HFFc6 (cell line): ENCODE results near the gene NUP85. TPM values are rescaled to one million over a fixed set of nuclear protein-coding genes. Genes with fewer than 3 reads are reported as not detected.

Experiments
- DNase-seq: peaks from one replicate; pipeline ENCODE4 v3.0.0-alpha.2; 2018
- H3K27ac Mint-ChIP-seq: 2 replicates; pipeline ENCODE4 v1.8.0; 2020; ENCODE audit warnings: mild to moderate bottlenecking, mixed read lengths
- H3K27me3 Mint-ChIP-seq: 2 replicates; pipeline ENCODE4 v1.8.0; 2021; ENCODE audit warnings: mild to moderate bottlenecking, moderate library complexity, mixed read lengths; ENCODE audit not compliant: insufficient read depth
- H3K36me3 Mint-ChIP-seq: 2 replicates; pipeline ENCODE4 v1.8.0; 2021; ENCODE audit warnings: low read depth, mixed read lengths
- H3K4me1 Mint-ChIP-seq: 2 replicates; pipeline ENCODE4 v1.8.0; 2020; ENCODE audit warnings: low read depth, mixed read lengths
- H3K4me3 Mint-ChIP-seq: 2 replicates; pipeline ENCODE4 v1.8.0; 2020; ENCODE audit warnings: mild to moderate bottlenecking, moderate library complexity, mixed read lengths
- H3K9me3 Mint-ChIP-seq: 2 replicates; pipeline ENCODE4 v1.8.0; 2020; ENCODE audit warnings: mild to moderate bottlenecking, mixed read lengths
- total RNA-seq, 6 experiments: library from RNA; stranded (reverse); fragmentation: NEBNext Ultra II Directional; extraction: Animal tissue kit (Norgen Biotek cat#: 25700); gene quantifications; 2 replicates in 1 of 6; 3 replicates in 5 of 6; pipeline ENCODE4 v1.2.3, GENCODE V29; 2021
- TF ChIP-seq, protein P1 (sequence below): fragments of 200-600 bp; sonication (generic); IDR thresholded peaks from 2 replicates; pipeline ENCODE4 v1.5.0; 2021; ENCODE audit warnings: antibody characterized with exemption, mild to moderate bottlenecking

Gene NUP85
- total RNA-seq, 6 experiments from 2014 or later, result 38.0 to 47.8 (median 43.1) TPM

- H3K27me3 Mint-ChIP-seq, result peaks cover 2% of the 10 kb centered on the region
- H3K36me3 Mint-ChIP-seq, result peaks cover 13% of the 10 kb centered on the region
- H3K27ac Mint-ChIP-seq, result no peak overlapping the region
- TF ChIP-seq, protein P1, sequence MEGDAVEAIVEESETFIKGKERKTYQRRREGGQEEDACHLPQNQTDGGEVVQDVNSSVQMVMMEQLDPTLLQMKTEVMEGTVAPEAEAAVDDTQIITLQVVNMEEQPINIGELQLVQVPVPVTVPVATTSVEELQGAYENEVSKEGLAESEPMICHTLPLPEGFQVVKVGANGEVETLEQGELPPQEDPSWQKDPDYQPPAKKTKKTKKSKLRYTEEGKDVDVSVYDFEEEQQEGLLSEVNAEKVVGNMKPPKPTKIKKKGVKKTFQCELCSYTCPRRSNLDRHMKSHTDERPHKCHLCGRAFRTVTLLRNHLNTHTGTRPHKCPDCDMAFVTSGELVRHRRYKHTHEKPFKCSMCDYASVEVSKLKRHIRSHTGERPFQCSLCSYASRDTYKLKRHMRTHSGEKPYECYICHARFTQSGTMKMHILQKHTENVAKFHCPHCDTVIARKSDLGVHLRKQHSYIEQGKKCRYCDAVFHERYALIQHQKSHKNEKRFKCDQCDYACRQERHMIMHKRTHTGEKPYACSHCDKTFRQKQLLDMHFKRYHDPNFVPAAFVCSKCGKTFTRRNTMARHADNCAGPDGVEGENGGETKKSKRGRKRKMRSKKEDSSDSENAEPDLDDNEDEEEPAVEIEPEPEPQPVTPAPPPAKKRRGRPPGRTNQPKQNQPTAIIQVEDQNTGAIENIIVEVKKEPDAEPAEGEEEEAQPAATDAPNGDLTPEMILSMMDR, result no peak
- H3K4me3 Mint-ChIP-seq, result no peak overlapping the region
- H3K4me1 Mint-ChIP-seq, result peaks cover 16% of the 10 kb centered on the region
- no peak for DNase-seq
- H3K9me3 Mint-ChIP-seq, result no peaks in the 10 kb centered on the region
Observed at GRCh38 chr17:75244133-75244866, 38.8 kb downstream of the NUP85 start.

DNA sequence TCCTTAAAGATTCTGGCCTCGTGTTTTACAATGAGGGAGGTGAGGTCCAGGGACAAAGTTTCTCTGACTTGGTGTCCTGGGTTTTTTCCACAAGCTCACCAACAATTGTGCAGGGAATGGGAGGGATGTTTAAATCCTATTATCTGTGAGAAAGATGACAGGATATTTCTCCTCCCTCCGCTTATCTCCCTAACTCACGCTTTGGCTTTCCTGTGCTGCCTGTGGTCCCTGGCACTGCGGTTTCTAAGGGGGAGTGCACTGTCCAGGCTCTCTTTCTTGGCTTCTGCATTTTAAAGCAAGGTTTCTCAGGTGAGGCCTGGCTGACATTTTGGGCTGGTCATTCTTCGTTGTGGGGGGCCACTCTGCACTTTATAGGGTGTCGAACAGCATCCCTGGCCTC is 39.5 kb downstream of the NUP85 start:
- no peak for DNase-seq
- Mint-ChIP-seq H3K36me3 (peaks cover 13% of the 10 kb centered on the region), H3K4me3 (no peak overlapping the region), H3K27me3 (peaks cover 2% of the 10 kb centered on the region), H3K27ac (no peak overlapping the region), H3K9me3 (no peaks in the 10 kb centered on the region), H3K4me1 (peaks cover 22% of the 10 kb centered on the region)
- TF ChIP-seq, protein P1, result no peak

DNA sequence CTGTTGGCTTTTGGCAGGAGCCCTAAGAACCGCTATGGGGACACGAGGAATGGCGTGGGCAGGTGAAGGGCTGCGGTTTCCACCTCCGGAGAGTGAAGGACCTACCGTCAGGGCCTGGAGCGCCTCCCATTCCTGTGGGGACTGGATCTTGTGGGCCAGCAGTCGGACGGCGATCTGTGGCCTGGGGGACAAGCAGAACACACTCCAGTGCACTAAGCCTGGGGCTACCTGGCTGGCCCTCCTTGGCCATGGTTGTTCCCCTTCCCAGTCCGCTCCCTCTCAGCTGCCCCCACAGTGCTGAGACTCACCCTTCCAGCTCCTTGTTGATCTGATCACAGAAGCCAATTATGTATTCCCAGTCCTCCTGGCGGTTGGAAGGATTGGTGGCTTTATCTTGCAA is 40.9 kb downstream of the NUP85 start:
- no peaks in the 10 kb centered on the region; the same call in 1 of the 2 replicates for H3K27me3 Mint-ChIP-seq
- H3K9me3 Mint-ChIP-seq, result no peaks in the 10 kb centered on the region
- H3K4me1 Mint-ChIP-seq, result peaks cover 25% of the 10 kb centered on the region
- TF ChIP-seq, protein P1, result no peak
- H3K36me3 Mint-ChIP-seq, result peaks cover 13% of the 10 kb centered on the region
- no peak overlapping the region for H3K4me3 Mint-ChIP-seq
- no peak for DNase-seq
- H3K27ac Mint-ChIP-seq, result no peak overlapping the region

DNA sequence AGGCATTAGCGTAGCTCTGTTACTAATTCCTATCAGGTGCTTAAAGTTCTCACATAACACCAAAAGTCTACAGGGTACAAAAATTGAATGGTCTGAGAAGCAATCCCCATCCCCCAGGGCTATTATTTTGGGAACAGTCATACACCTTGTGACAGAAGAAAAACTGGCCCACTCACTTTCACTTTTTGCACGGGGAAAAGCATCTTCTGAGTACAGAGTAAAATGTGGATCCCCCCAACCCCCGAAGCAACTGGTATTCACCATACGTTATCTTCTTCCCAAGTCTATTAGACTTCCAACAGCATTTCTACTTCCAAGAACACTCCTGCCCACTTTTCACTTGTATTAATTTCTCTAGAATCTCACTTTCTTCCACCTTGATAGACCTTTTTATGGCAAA is 44.1 kb downstream of the NUP85 start:
- TF ChIP-seq, protein P1, result no peak
- H3K36me3 Mint-ChIP-seq, result no peaks in the 10 kb centered on the region; the same call in 1 of the 2 replicates
- H3K9me3 Mint-ChIP-seq, result no peaks in the 10 kb centered on the region
- no peak for DNase-seq
- peak overlapping the region; percentile 36; the same call in 1 of the 2 replicates for H3K27ac Mint-ChIP-seq
- peaks cover 11% of the 10 kb centered on the region for H3K4me1 Mint-ChIP-seq
- no peaks in the 10 kb centered on the region; the same call in 1 of the 2 replicates for H3K27me3 Mint-ChIP-seq
- no peak overlapping the region for H3K4me3 Mint-ChIP-seq

DNA sequence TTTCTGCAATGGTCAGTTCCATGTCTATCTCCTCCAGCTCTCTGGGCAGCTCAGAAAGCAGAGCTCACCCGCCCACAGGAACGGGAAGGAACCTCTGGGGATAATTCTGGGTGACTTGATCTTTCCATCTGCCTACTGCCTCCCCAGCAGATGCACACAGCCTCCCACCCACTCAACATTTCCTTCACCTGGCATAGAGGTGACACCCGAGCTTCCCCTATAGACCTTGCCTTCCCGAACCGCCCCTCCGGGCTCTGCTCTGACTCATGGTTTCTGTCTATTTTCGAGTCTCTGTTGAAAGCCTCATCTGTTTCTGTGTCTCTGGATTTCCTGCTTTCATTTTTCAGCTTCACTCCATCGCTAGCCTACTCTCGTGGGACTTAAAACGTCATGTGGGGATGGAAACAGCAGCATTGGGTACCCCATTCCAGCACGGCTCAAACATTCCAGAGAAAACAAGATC is 44.6 kb downstream of the NUP85 start:
- peak overlapping the region; percentile 36; the same call in 1 of the 2 replicates for H3K27ac Mint-ChIP-seq
- peak overlapping the region; percentile 13; the same call in 1 of the 2 replicates for H3K4me3 Mint-ChIP-seq
- H3K36me3 Mint-ChIP-seq, result no peaks in the 10 kb centered on the region; the same call in 1 of the 2 replicates
- H3K27me3 Mint-ChIP-seq, result no peaks in the 10 kb centered on the region; the same call in 1 of the 2 replicates
- TF ChIP-seq, protein P1, result no peak
- no peak for DNase-seq
- H3K4me1 Mint-ChIP-seq, result peaks cover 11% of the 10 kb centered on the region
- no peaks in the 10 kb centered on the region for H3K9me3 Mint-ChIP-seq
